OCI-LY7 (cell line): ENCODE data around the gene SKIC3. TPM values are rescaled to one million over a fixed set of nuclear protein-coding genes. Genes with fewer than 3 reads are reported as not detected.

Source experiments
- BruUV-seq: library from RNA; stranded (reverse); fragments of 400-500 nt; replicated peaks from 2 replicates; lab custom pipeline; 2021; lab: Mats Ljungman, UMichigan
- CTCF ChIA-PET: fragments of 300-600 bp; sonication (Branson Sonifier 250); formaldehyde crosslinking; loops from one replicate; lab custom pipeline; 2022; ENCODE audit warnings: antibody characterized with exemption; ENCODE audit not compliant: unreplicated experiment; lab: Charles Lee
- POLR2A ChIA-PET: fragments of 300-600 bp; sonication (Branson Sonifier 250); formaldehyde crosslinking; loops from one replicate; lab custom pipeline; 2022; ENCODE audit warnings: antibody characterized with exemption; lab: Charles Lee
- DNase-seq: peaks from one replicate; pipeline ENCODE4 v3.0.0-alpha.2; 2015; ENCODE audit warnings: low spot score
- H2AFZ ChIP-seq: fragments of 200-600 bp; sonication (generic), shearing (Covaris generic); 2 replicates; pipeline ENCODE4 v1.6.1; 2014; ENCODE audit warnings: mild to moderate bottlenecking, antibody characterized with exemption, low read length, moderate library complexity
- H3K27ac ChIP-seq: fragments of 200-600 bp; sonication (generic); 2 replicates; pipeline ENCODE4 v1.5.1; 2014; ENCODE audit warnings: mixed run types, low read depth, mild to moderate bottlenecking, moderate library complexity, low read length, inconsistent platforms; ENCODE audit not compliant: poor library complexity, severe bottlenecking
- H3K36me3 ChIP-seq: fragments of 200-600 bp; sonication (generic); 2 replicates; pipeline ENCODE4 v1.6.1; 2014; ENCODE audit warnings: mild to moderate bottlenecking, antibody characterized with exemption, low read length, moderate library complexity, mixed read lengths; ENCODE audit not compliant: insufficient read depth
- H3K4me1 ChIP-seq: fragments of 200-600 bp; sonication (generic); 2 replicates; pipeline ENCODE4 v1.5.1; 2014; ENCODE audit warnings: mild to moderate bottlenecking, low read length; ENCODE audit not compliant: insufficient read depth, poor library complexity, severe bottlenecking
- H3K4me2 ChIP-seq: fragments of 200-600 bp; sonication (generic); 2 replicates; pipeline ENCODE4 v1.6.1; 2014; ENCODE audit warnings: mild to moderate bottlenecking, low read length
- H3K4me3 ChIP-seq: fragments of 200-600 bp; sonication (generic); 2 replicates; pipeline ENCODE4 v1.5.1; 2014; ENCODE audit warnings: mild to moderate bottlenecking, low read depth, low read length; ENCODE audit not compliant: poor library complexity, severe bottlenecking
- H3K79me2 ChIP-seq: fragments of 200-600 bp; sonication (generic); 2 replicates; pipeline ENCODE4 v1.6.1; 2016; ENCODE audit warnings: low read depth, mild to moderate bottlenecking, low read length, moderate library complexity, mixed read lengths; ENCODE audit not compliant: insufficient read depth
- H3K9me2 ChIP-seq: fragments of 200-600 bp; sonication (generic); 2 replicates; pipeline ENCODE4 v1.6.1; 2016; ENCODE audit warnings: mild to moderate bottlenecking, low read length, mixed read lengths; ENCODE audit not compliant: insufficient read depth
- H3K9me3 ChIP-seq: fragments of 200-600 bp; sonication (generic); 2 replicates; pipeline ENCODE4 v1.6.1; 2014; ENCODE audit warnings: mild to moderate bottlenecking, mixed run types, low read length, mixed read lengths
- H4K20me1 ChIP-seq: fragments of 200-600 bp; sonication (generic); 2 replicates; pipeline ENCODE4 v1.6.1; 2014; ENCODE audit warnings: mild to moderate bottlenecking, antibody characterized with exemption, low read length, moderate library complexity, mixed read lengths; ENCODE audit not compliant: insufficient read depth
- CTCF ChIP-seq: fragments of 200-600 bp; sonication (generic); conservative IDR thresholded peaks from 2 replicates; pipeline ENCODE4 v1.5.1; 2014; ENCODE audit warnings: mild to moderate bottlenecking, antibody characterized with exemption, low read length, moderate library complexity, mixed read lengths
- EZH2phosphoT487 ChIP-seq: fragments of 200-600 bp; sonication (generic); IDR thresholded peaks from 2 replicates; pipeline ENCODE4 v1.6.1; 2018; ENCODE audit warnings: low read depth, borderline replicate concordance, mild to moderate bottlenecking, mixed run types, antibody characterized with exemption, low read length, moderate library complexity, mixed read lengths
- intact Hi-C: fragments of 100-400 bp; cut with micrococcal nuclease; formaldehyde crosslinking; loops from one replicate; pipeline ENCODE4 v1.10.0; 2022; ENCODE audit not compliant: unreplicated experiment
- total RNA-seq, 2 experiments: library from RNA; depleted of rRNA in 1 of 2; stranded (reverse); fragments of >200 nt in 1 of 2; shearing (Covaris generic) in 1 of 2; gene quantifications; 2 replicates each; pipeline ENCODE4 v1.2.3, GENCODE V29; 2014 to 2022

The SKIC3 gene
- total RNA-seq, 2 experiments from 2014 or later, result 55.4 to 73.9 TPM

GRCh38 chr5:95518417-95518816 lies 36.4 kb downstream of the SKIC3 start:
- POLR2A ChIA-PET, result interaction anchor here (0.8 kb wide), 1 partner anchor 12 kb away, joined by 4 read pairs; no protein-coding TSS in a partner anchor
- CTCF ChIA-PET, result no interaction called here
- H3K27ac ChIP-seq, result no peak overlapping the region
- H3K9me3 ChIP-seq, result no peaks in the 10 kb centered on the region
- no peak for TF ChIP-seq CTCF
- TF ChIP-seq EZH2phosphoT487, result no peak
- no peaks in the 10 kb centered on the region for H3K79me2 ChIP-seq
- DNase-seq, result no peak
- H3K4me1 ChIP-seq, result no peaks in the 10 kb centered on the region
- H3K9me2 ChIP-seq, result no peaks in the 10 kb centered on the region
- peaks cover 92% of the 10 kb centered on the region for H3K36me3 ChIP-seq
- no TSS peak for BruUV-seq
- intact Hi-C loops, result no loop called here
- H3K4me3 ChIP-seq, result no peak overlapping the region
- no peaks in the 10 kb centered on the region for H4K20me1 ChIP-seq
- no peak overlapping the region for H2AFZ ChIP-seq
- H3K4me2 ChIP-seq, result no peak overlapping the region

DNA sequence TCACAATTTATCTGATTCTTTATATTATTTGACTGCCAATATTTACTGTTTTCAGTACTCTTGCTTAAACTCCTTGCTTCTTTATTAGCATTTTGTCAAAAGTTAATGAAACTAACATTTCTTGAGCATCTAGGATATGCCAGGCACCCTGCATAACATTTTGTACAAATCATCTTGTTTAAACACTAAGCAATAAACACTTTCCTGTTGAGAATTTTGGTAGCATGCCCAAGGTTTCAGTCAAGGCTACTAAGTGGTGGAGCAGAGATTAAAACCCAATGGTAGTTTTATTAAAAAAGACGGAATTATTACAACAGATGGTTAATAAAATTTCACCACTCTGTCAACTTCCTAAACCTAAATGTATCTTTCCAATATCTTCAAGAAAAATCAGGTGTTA lies 43.2 kb downstream of the SKIC3 start:
- Histone ChIP-seq H3K9me3 (no peaks in the 10 kb centered on the region), H2AFZ (no peak overlapping the region), H3K27ac (no peak overlapping the region), H3K4me2 (no peak overlapping the region), H4K20me1 (no peaks in the 10 kb centered on the region), H3K79me2 (no peaks in the 10 kb centered on the region), H3K4me1 (no peaks in the 10 kb centered on the region), H3K9me2 (no peaks in the 10 kb centered on the region), H3K36me3 (peaks cover 87% of the 10 kb centered on the region), H3K4me3 (no peak overlapping the region)
- TF ChIP-seq EZH2phosphoT487 (no peak), CTCF (no peak)
- intact Hi-C loops, result no loop called here
- BruUV-seq, result no TSS peak
- no peak for DNase-seq
- ChIA-PET CTCF (no interaction called here), POLR2A (interaction anchor here (0.6 kb wide), 1 partner anchor 10 kb away, joined by 3 read pairs; no protein-coding TSS in a partner anchor)

GRCh38 chr5:95508550-95508949 lies 46.2 kb downstream of the SKIC3 start:
- no peaks in the 10 kb centered on the region for H3K9me3 ChIP-seq
- no TSS peak for BruUV-seq
- TF ChIP-seq EZH2phosphoT487 (no peak), CTCF (no peak)
- no peaks in the 10 kb centered on the region for H3K9me2 ChIP-seq
- no peak overlapping the region for H3K4me2 ChIP-seq
- H2AFZ ChIP-seq, result no peak overlapping the region
- H3K4me1 ChIP-seq, result no peaks in the 10 kb centered on the region
- DNase-seq, result no peak
- intact Hi-C loops, result no loop called here
- no peak overlapping the region for H3K4me3 ChIP-seq
- H4K20me1 ChIP-seq, result no peaks in the 10 kb centered on the region
- H3K36me3 ChIP-seq, result peaks cover 71% of the 10 kb centered on the region
- H3K27ac ChIP-seq, result no peak overlapping the region
- ChIA-PET POLR2A (interaction anchor here (0.6 kb wide), 1 partner anchor 114 kb away, joined by 4 read pairs; no protein-coding TSS in a partner anchor), CTCF (no interaction called here)
- H3K79me2 ChIP-seq, result no peaks in the 10 kb centered on the region
